IMR-90 (cell line): ENCODE data around the gene WRAP73. TPM values are rescaled to one million over a fixed set of nuclear protein-coding genes. Genes with fewer than 3 reads are reported as not detected.

Experiments
- ATAC-seq: fragments of 200-7000 bp; cut with Tn5 transposase; 2 replicates; pipeline ENCODE4 v1.9.1; 2020; ENCODE audit warnings: low read depth, mild to moderate bottlenecking, moderate library complexity
- BruUV-seq: library from RNA; stranded (reverse); fragments of 400-500 nt; replicated peaks from 2 replicates; lab custom pipeline; 2021; lab: Mats Ljungman, UMichigan
- CTCF ChIA-PET: fragments of 300-600 bp; formaldehyde crosslinking; extraction: SDS; loops from one replicate; lab custom pipeline; 2021; ENCODE audit warnings: antibody characterized with exemption; lab: Yijun Ruan, JAX
- POLR2A ChIA-PET: fragments of 300-600 bp; sonication (Branson Sonifier 250); formaldehyde crosslinking; loops from one replicate; lab custom pipeline; 2022; ENCODE audit warnings: antibody characterized with exemption; ENCODE audit not compliant: unreplicated experiment; lab: Charles Lee
- DNase-seq: peaks from one replicate; pipeline ENCODE4 v3.0.0; 2013
- H2AFZ ChIP-seq: replicated peaks from 2 replicates; pipeline ENCODE3; 2013; ENCODE audit warnings: low read length, mild to moderate bottlenecking; ENCODE audit not compliant: poor library complexity
- H2AK5ac ChIP-seq: 2 replicates; pipeline ENCODE4 v1.6.1; 2013; ENCODE audit warnings: low read depth, low read length, inconsistent platforms
- H2AK9ac ChIP-seq: replicated peaks from 2 replicates; pipeline ENCODE3; 2013; ENCODE audit warnings: mild to moderate bottlenecking, low read depth, low read length, moderate library complexity; ENCODE audit not compliant: poor library complexity
- H2BK120ac ChIP-seq: 2 replicates; pipeline ENCODE4 v1.6.1; 2013; ENCODE audit warnings: low read depth, low read length, inconsistent platforms
- H2BK15ac ChIP-seq: 3 replicates; pipeline ENCODE4 v1.6.1; 2013; ENCODE audit warnings: low read depth, low read length, inconsistent platforms
- H2BK20ac ChIP-seq: 2 replicates; pipeline ENCODE4 v1.6.1; 2013; ENCODE audit warnings: low read depth, mild to moderate bottlenecking, inconsistent platforms, low read length, moderate library complexity
- H2BK5ac ChIP-seq: 2 replicates; pipeline ENCODE4 v1.6.1; 2013; ENCODE audit warnings: mild to moderate bottlenecking, low read depth, low read length, inconsistent platforms; ENCODE audit not compliant: poor library complexity, severe bottlenecking
- H3K14ac ChIP-seq: replicated peaks from 2 replicates; pipeline ENCODE4 v1.6.1; 2013; ENCODE audit warnings: low read depth, low read length, inconsistent platforms
- H3K18ac ChIP-seq: 2 replicates; pipeline ENCODE4 v1.6.1; 2013; ENCODE audit warnings: low read depth, low read length, control low read depth
- H3K23ac ChIP-seq: 2 replicates; pipeline ENCODE4 v1.6.1; 2013; ENCODE audit warnings: low read depth, low read length, inconsistent platforms
- H3K27ac ChIP-seq: 2 replicates; pipeline ENCODE4 v1.5.1; 2013; ENCODE audit warnings: mild to moderate bottlenecking, control low read depth, low read length; ENCODE audit not compliant: insufficient read depth
- H3K27me3 ChIP-seq: 2 replicates; pipeline ENCODE4 v1.6.1; 2013; ENCODE audit warnings: low read length; ENCODE audit not compliant: control insufficient read depth, insufficient read depth
- H3K36me3 ChIP-seq: 2 replicates; pipeline ENCODE4 v1.6.1; 2013; ENCODE audit warnings: low read length, mixed read lengths; ENCODE audit not compliant: control insufficient read depth, insufficient read depth
- H3K4ac ChIP-seq: 2 replicates; pipeline ENCODE4 v1.6.1; 2013; ENCODE audit warnings: low read depth, low read length, inconsistent platforms
- H3K4me1 ChIP-seq: 2 replicates; pipeline ENCODE4 v1.6.1; 2013; ENCODE audit warnings: low read length, mixed read lengths; ENCODE audit not compliant: control insufficient read depth, insufficient read depth
- H3K4me2 ChIP-seq: 2 replicates; pipeline ENCODE4 v1.6.1; 2013; ENCODE audit warnings: low read depth, mild to moderate bottlenecking, control low read depth, low read length, moderate library complexity
- H3K4me3 ChIP-seq: 2 replicates; pipeline ENCODE4 v1.5.1; 2013; ENCODE audit warnings: low read depth, mild to moderate bottlenecking, control low read depth, low read length, moderate library complexity; ENCODE audit not compliant: insufficient read depth
- H3K56ac ChIP-seq: 2 replicates; pipeline ENCODE4 v1.6.1; 2013; ENCODE audit warnings: low read length, inconsistent platforms; ENCODE audit not compliant: insufficient read depth; ENCODE audit errors: extremely low read depth
- H3K79me1 ChIP-seq, 2 experiments: 2 replicates each; pipeline ENCODE4 v1.6.1; 2013; ENCODE audit warnings: low read length in 2 of 2, inconsistent platforms in 1 of 2, low read depth in 1 of 2
- H3K9ac ChIP-seq: 2 replicates; pipeline ENCODE4 v1.6.1; 2013; ENCODE audit warnings: low read depth, low read length, control low read depth
- H3K9me1 ChIP-seq: 2 replicates; pipeline ENCODE4 v1.6.1; 2013; ENCODE audit warnings: low read length, inconsistent platforms; ENCODE audit not compliant: insufficient read depth
- H3K9me3 ChIP-seq: 2 replicates; pipeline ENCODE4 v1.6.1; 2013; ENCODE audit warnings: low read length; ENCODE audit not compliant: control insufficient read depth, insufficient read depth
- H4K20me1 ChIP-seq: 2 replicates; pipeline ENCODE4 v1.6.1; 2013; ENCODE audit warnings: low read length, inconsistent platforms; ENCODE audit not compliant: insufficient read depth
- H4K5ac ChIP-seq: 2 replicates; pipeline ENCODE4 v1.6.1; 2013; ENCODE audit warnings: mild to moderate bottlenecking, low read depth, low read length, control low read depth
- H4K8ac ChIP-seq, 2 experiments: 2 replicates each; pipeline ENCODE4 v1.6.1; 2013; ENCODE audit warnings: low read depth in 2 of 2, low read length in 2 of 2, control low read depth in 1 of 2, inconsistent platforms in 1 of 2
- H4K91ac ChIP-seq: 2 replicates; pipeline ENCODE4 v1.6.1; 2013; ENCODE audit warnings: low read depth, low read length, inconsistent platforms; ENCODE audit not compliant: insufficient read depth
- MAFK ChIP-seq: IDR thresholded peaks from 2 replicates; pipeline ENCODE4 v1.6.1; 2012; ENCODE audit warnings: low read depth, low read length, improper control_type of control experiment
- RFX5 ChIP-seq: IDR thresholded peaks from 2 replicates; pipeline ENCODE4 v1.8.0; 2012; ENCODE audit warnings: low read depth, mild to moderate bottlenecking, low read length, moderate library complexity
- USF2 ChIP-seq: fragments of 150-350 bp; IDR thresholded peaks from 2 replicates; pipeline ENCODE4 v1.6.1; 2017; ENCODE audit warnings: mild to moderate bottlenecking, antibody characterized with exemption, low read length, low read depth
- WGBS, 2 experiments: methylation state at CpG; one replicate each; pipeline versions ENCODE4 v1.1.5 to v1.1.7; 2013; ENCODE audit warnings: missing lambda C conversion rate in 2 of 2; ENCODE audit not compliant: insufficient read length in 1 of 2; ENCODE audit errors: extremely low coverage in 2 of 2; 5-methylcytosine and 5-hydroxymethylcytosine counted together
- dilution Hi-C: fragments of 300-500 bp; cut with HindIII; formaldehyde crosslinking; loops from one replicate; pipeline ENCODE4 v1.14.3; 2018; ENCODE audit warnings: low sequenced_read_pairs; ENCODE audit not compliant: unreplicated experiment
- in situ Hi-C: fragments of 300-500 bp; cut with MboI; formaldehyde crosslinking; loops from 3 replicates; pipeline ENCODE4 v1.14.3; 2019; ENCODE audit warnings: low sequenced_read_pairs, inconsistent platforms, mixed read lengths
- intact Hi-C: fragments of 100-400 bp; cut with micrococcal nuclease; formaldehyde crosslinking; loops from 2 replicates; pipeline ENCODE4 v1.10.0; 2022
- polyA plus RNA-seq, 3 experiments: library from polyadenylated mRNA; depleted of rRNA; stranded (reverse); fragments of >200 nt; gene quantifications; 2 replicates each; pipeline ENCODE4 v1.2.3, GENCODE V29; 2012; ENCODE audit warnings: low replicate concordance in 1 of 3
- total RNA-seq: library from RNA; depleted of rRNA; stranded (reverse); fragments of >200 nt; gene quantifications from 2 replicates; pipeline ENCODE4 v1.2.3, GENCODE V29; 2012

Gene WRAP73
- total and polyA plus RNA-seq, 2 of the 4 experiments (the other 2 are of a cell fraction), result 10.8 to 23.6 TPM

DNA sequence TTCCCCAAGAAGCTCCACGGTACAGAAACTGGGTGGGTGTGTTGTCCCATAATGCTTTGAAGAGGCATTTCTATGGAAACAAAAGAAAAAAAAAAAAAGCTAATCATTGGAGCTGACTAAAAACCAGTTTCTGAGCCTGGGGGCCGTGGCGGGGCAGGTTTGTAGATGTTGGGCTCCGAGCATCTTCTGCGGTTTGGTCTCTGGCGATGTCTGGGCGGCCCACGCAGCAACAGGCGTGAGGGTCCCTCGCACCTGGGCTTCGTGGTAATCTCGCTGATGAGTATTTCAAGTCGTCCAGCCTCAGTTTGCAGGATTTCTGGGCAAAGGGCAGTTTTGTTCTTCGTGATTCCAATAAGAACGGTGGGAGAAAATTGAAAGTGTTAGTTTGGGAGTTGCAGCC is 9.2 kb upstream of the WRAP73 start:
- Histone ChIP-seq H4K20me1 (no peaks in the 10 kb centered on the region), H2BK20ac (no peak overlapping the region), H2AK5ac (no peak overlapping the region), H3K4me2 (no peak overlapping the region), H3K79me1 (no peaks in the 10 kb centered on the region), H3K4me1 (no peaks in the 10 kb centered on the region), H3K4me3 (no peak overlapping the region), H3K9ac (no peak overlapping the region), H3K14ac (no peak overlapping the region), H4K5ac (no peak overlapping the region), H2BK15ac (no peak overlapping the region), H3K27ac (no peak overlapping the region), H4K8ac (no peak overlapping the region), H3K56ac (no peak overlapping the region), H3K27me3 (peaks cover 45% of the 10 kb centered on the region), H2BK120ac (no peak overlapping the region), H3K9me1 (no peaks in the 10 kb centered on the region), H3K36me3 (no peaks in the 10 kb centered on the region), H2AK9ac (no peak overlapping the region), H2BK5ac (no peak overlapping the region), H3K4ac (no peak overlapping the region), H3K9me3 (no peaks in the 10 kb centered on the region), H4K91ac (no peak overlapping the region), H3K18ac (no peak overlapping the region), H3K23ac (no peak overlapping the region), H2AFZ (no peak overlapping the region)
- WGBS, 2 experiments, result 100% methylated on average over 2 of the region's 15 CpGs; no CpG with 5 or more reads in 1 of the 2 experiments
- DNase-seq, result no peak
- CTCF ChIA-PET, result interaction anchor here (0.5 kb wide), 1 partner anchor 93 kb away, joined by 3 read pairs; the partner anchor contains the start of gene CCDC27
- in situ Hi-C loops (no loop called here), dilution Hi-C loops (no loop called here), intact Hi-C loops (no loop called here)
- no TSS peak for BruUV-seq
- TF ChIP-seq USF2 (no peak), RFX5 (no peak), MAFK (no peak)
- ATAC-seq, result no peak
- POLR2A ChIA-PET, result no interaction called here
